ENCODE measurements around the gene DUSP2. TPM values are rescaled to one million over a fixed set of nuclear protein-coding genes. Genes with fewer than 3 reads are reported as not detected.

DUSP2 gene
- total and polyA plus RNA-seq, 2 experiments from 2014 or later = 6.6 to 13.0 TPM

DNA sequence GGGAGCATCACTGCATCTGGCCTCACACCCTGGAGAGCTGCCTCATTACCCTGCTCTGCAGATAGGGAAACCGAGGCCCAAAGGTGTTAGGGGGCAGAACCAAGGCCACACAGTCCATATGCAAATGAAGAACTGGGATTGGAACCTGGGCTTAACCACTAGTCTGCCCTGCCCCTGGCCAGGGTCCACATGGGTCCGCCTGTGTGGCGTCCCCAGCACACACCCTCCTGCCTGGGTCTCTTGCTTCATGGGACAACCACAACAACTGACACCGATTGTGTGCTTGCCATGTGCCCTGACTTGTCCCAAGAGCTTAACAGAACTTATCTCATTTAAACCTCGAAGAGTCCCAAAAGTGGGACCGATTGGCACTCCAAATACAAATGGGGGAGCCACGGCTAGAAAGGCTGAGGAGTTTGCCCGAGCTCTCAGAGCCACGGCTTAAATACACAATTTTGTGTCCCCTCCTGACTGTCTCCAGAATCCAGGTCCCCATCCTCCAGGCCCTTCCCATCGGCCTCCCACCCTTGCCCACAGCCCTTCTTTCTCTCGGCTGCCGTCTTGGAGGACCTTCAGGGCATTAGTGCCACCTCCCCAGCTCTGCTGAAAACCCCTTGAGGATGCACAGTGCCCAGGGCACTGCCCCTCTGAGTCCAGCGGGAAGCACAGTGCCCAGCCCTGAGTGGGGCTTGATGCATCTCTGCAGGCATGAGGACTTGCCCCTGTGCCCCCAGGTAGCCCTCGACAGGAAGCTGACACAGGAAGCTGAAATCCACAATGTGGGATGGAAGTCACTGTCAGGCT lies 5.8 kb upstream of the DUSP2 start:
- H3K36me3 Mint-ChIP-seq (ENCODE audit: low read depth) = no peaks in the 10 kb centered on the region; the same call in 2 of the 3 replicates
- no peak overlapping the region for H3K27ac ChIP-seq (ENCODE audit: low read depth)
- TF ChIP-seq ZNF462 (CRISPR knock-in tag; IDR thresholded peaks at IDR 0.05) = no peak
- no peak overlapping the region for H3K4me2 ChIP-seq
- no peak overlapping the region for H2AFZ ChIP-seq
- H3K27me3 Mint-ChIP-seq (ENCODE audit: insufficient read depth, low read depth, poor library complexity) = peaks cover 18% of the 10 kb centered on the region
- no peak overlapping the region for H3K4me3 Mint-ChIP-seq
- H3K9me3 Mint-ChIP-seq = no peaks in the 10 kb centered on the region
- H3K27me3 ChIP-seq (ENCODE audit: insufficient read depth) = peaks cover 8% of the 10 kb centered on the region
- no peak overlapping the region for H3K4me3 ChIP-seq
- no peaks in the 10 kb centered on the region for H3K9me2 ChIP-seq (ENCODE audit: insufficient read depth)
- no peak for ATAC-seq
- H3K4me1 ChIP-seq (ENCODE audit: insufficient read depth) = peaks cover 21% of the 10 kb centered on the region
- DNase-seq (ENCODE audit: low spot score) = no peak
- H3K79me2 ChIP-seq (replicated peaks; ENCODE audit: insufficient read depth) = no peaks in the 10 kb centered on the region
- H4K20me1 ChIP-seq (replicated peaks; ENCODE audit: insufficient read depth) = no peaks in the 10 kb centered on the region
- no peak overlapping the region; the same call in 1 of the 2 replicates for H3K27ac Mint-ChIP-seq
- H3F3A ChIP-seq (replicated peaks; ENCODE audit: low read depth) = no peaks in the 10 kb centered on the region; the same call in none of the 2 replicates
- peaks cover 31% of the 10 kb centered on the region for H3K4me1 Mint-ChIP-seq
- no peaks in the 10 kb centered on the region for H3K36me3 ChIP-seq (ENCODE audit: insufficient read depth)

- H3K4me1 Mint-ChIP-seq = peaks cover 33% of the 10 kb centered on the region
- H3K27ac ChIP-seq (ENCODE audit: low read depth) = no peak overlapping the region
- TF ChIP-seq POLR2AphosphoS5 (IDR thresholded peaks at IDR 0.05; ENCODE audit: low read depth) = no peak
- no peak overlapping the region for H3K4me3 ChIP-seq
- no peaks in the 10 kb centered on the region for H3K9me2 ChIP-seq (ENCODE audit: insufficient read depth)
- H3K4me2 ChIP-seq = no peak overlapping the region
- no peaks in the 10 kb centered on the region; the same call in 2 of the 3 replicates for H3K36me3 Mint-ChIP-seq (ENCODE audit: low read depth)
- H3K9me3 Mint-ChIP-seq = no peaks in the 10 kb centered on the region
- H3K36me3 ChIP-seq (ENCODE audit: insufficient read depth) = no peaks in the 10 kb centered on the region
- H3K4me1 ChIP-seq (ENCODE audit: insufficient read depth) = peaks cover 25% of the 10 kb centered on the region
- peaks cover 23% of the 10 kb centered on the region for H3K27me3 Mint-ChIP-seq (ENCODE audit: insufficient read depth, low read depth, poor library complexity)
- no peaks in the 10 kb centered on the region for H4K20me1 ChIP-seq (replicated peaks; ENCODE audit: insufficient read depth)
- no peaks in the 10 kb centered on the region; the same call in none of the 2 replicates for H3F3A ChIP-seq (replicated peaks; ENCODE audit: low read depth)
- no peak for DNase-seq (ENCODE audit: low spot score)
- peaks cover 17% of the 10 kb centered on the region for H3K27me3 ChIP-seq (ENCODE audit: insufficient read depth)
- no peak for ATAC-seq
- H3K27ac Mint-ChIP-seq = no peak overlapping the region
- H2AFZ ChIP-seq = no peak overlapping the region
- no peak overlapping the region for H3K4me3 Mint-ChIP-seq
- H3K79me2 ChIP-seq (replicated peaks; ENCODE audit: insufficient read depth) = no peaks in the 10 kb centered on the region
Measured at GRCh38 chr2:96150007-96150640, 4.9 kb upstream of the DUSP2 start.

All from GM23338 (cell line).